ENCODE measurements around the gene DOCK10. TPM values are rescaled to one million over a fixed set of nuclear protein-coding genes. Genes with fewer than 3 reads are reported as not detected.

DOCK10 gene
- total and polyA plus RNA-seq, 10 of the 15 experiments (the other 5 are each of a cell fraction or from before 2014, with no cell fraction given), result 16.9 to 120 (median 85.5) TPM

GRCh38 chr2:224986477-224986876, 55.8 kb downstream of the DOCK10 start:
- no peaks in the 10 kb centered on the region; the same call in 2 of the 3 replicates for H3K9me3 ChIP-seq (replicated peaks; ENCODE audit: control insufficient read depth, insufficient read depth, low read length)
- FAIRE-seq (peak; percentile 75), DNase-seq (ENCODE audit: low read depth, low spot score) (no peak), ATAC-seq (no peak)
- WGBS (ENCODE audit: insufficient coverage, insufficient replicate concordance, low lambda C conversion rate, missing lambda C conversion rate), result 95% methylated on average over 1 of the region's 1 CpG
- no peak overlapping the region for H3K27ac ChIP-seq (ENCODE audit: control insufficient read depth, insufficient read depth)
- H3K79me2 ChIP-seq (ENCODE audit: control insufficient read depth, insufficient read depth, low read length), result peaks cover 15% of the 10 kb centered on the region
- BruUV-seq (replicated peaks), result no TSS peak
- intact Hi-C loops (cut with micrococcal nuclease; ENCODE audit: unreplicated experiment) (no loop called here), in situ Hi-C loops (cut with MboI) (no loop called here)
- no peak overlapping the region for H3K4me3 ChIP-seq
- TF ChIP-seq FOXK2 (IDR thresholded peaks at IDR 0.05), result no peak
- no peak for TF ChIP-seq HDGF (IDR thresholded peaks at IDR 0.05)
- TF ChIP-seq EGR1 (IDR thresholded peaks at IDR 0.05; ENCODE audit: borderline replicate concordance in 1 of 2, low read depth in 2 of 2, low read length in 2 of 2), result no peak
- no peak for TF ChIP-seq RAD21 (IDR thresholded peaks at IDR 0.05; ENCODE audit: insufficient read depth, low read depth, low read length)
- TF ChIP-seq RUNX3 (IDR thresholded peaks at IDR 0.05; ENCODE audit: low read length), result no peak
- no peak for TF ChIP-seq USF2 (IDR thresholded peaks at IDR 0.05; ENCODE audit: borderline replicate concordance, low read depth, low read length)
- TF ChIP-seq, protein P1, sequence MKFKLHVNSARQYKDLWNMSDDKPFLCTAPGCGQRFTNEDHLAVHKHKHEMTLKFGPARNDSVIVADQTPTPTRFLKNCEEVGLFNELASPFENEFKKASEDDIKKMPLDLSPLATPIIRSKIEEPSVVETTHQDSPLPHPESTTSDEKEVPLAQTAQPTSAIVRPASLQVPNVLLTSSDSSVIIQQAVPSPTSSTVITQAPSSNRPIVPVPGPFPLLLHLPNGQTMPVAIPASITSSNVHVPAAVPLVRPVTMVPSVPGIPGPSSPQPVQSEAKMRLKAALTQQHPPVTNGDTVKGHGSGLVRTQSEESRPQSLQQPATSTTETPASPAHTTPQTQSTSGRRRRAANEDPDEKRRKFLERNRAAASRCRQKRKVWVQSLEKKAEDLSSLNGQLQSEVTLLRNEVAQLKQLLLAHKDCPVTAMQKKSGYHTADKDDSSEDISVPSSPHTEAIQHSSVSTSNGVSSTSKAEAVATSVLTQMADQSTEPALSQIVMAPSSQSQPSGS (IDR thresholded peaks at IDR 0.05; ENCODE audit: low read length), result no peak
- no peak for TF ChIP-seq ZNF622 (IDR thresholded peaks at IDR 0.05)
- TF ChIP-seq NFIC (IDR thresholded peaks at IDR 0.05; ENCODE audit: low read depth, low read length), result no peak
- ChIA-PET SMC1A (ENCODE audit: uncharacterized antibody, unreplicated experiment) (interaction anchor here (0.6 to 1.7 kb wide), 8 partner anchors 12 to 288 kb away, joined by 3 to 6 read pairs (median 4); no protein-coding TSS in a partner anchor), RAD21 (ENCODE audit: unreplicated experiment) (interaction anchor here (0.6 to 1.3 kb wide), 2 partner anchors 28 to 59 kb away, joined by 3 to 4 read pairs; no protein-coding TSS in a partner anchor), POLR2A (no interaction called here), CTCF (interaction anchor here (1.1 to 2.0 kb wide), 2 partner anchors 8 to 13 kb away, joined by 3 to 5 read pairs; no protein-coding TSS in a partner anchor)
- H3K4me1 ChIP-seq (ENCODE audit: control insufficient read depth, insufficient read depth, low read length), result peaks cover 21% of the 10 kb centered on the region
- H3K36me3 ChIP-seq (ENCODE audit: control insufficient read depth in 2 of 2, insufficient read depth in 2 of 2, low read length in 1 of 2), result peaks cover 0 to 4% of the 10 kb centered on the region in 2 experiments; a peak in 1 of 4 replicates
- no peak overlapping the region for H3K4me2 ChIP-seq (ENCODE audit: control insufficient read depth, insufficient read depth)
- no peak overlapping the region for H3K9ac ChIP-seq (ENCODE audit: control insufficient read depth, insufficient read depth, low read length)
- no peak overlapping the region for H2AFZ ChIP-seq (ENCODE audit: control insufficient read depth, low read depth, low read length)
- no peaks in the 10 kb centered on the region for H3K27me3 ChIP-seq (replicated peaks in 1 of 2; ENCODE audit: control insufficient read depth in 2 of 2, insufficient read depth in 2 of 2, low read length in 1 of 2)
- H4K20me1 ChIP-seq (ENCODE audit: control insufficient read depth, insufficient read depth), result no peaks in the 10 kb centered on the region
